ENCODE results near the gene H6PD.

H6PD gene

GRCh38 chr1:9260059-9260766 is 25.6 kb downstream of the H6PD start:
- DNase-seq = no peak

GRCh38 chr1:9261496-9261895 is 26.9 kb downstream of the H6PD start:
- DNase-seq = no peak

GRCh38 chr1:9262096-9262986 is 27.8 kb downstream of the H6PD start:
- DNase-seq = no peak

- no peak for DNase-seq
These were observed 28.8 kb downstream of the H6PD start for GRCh38 chr1:9263276-9263855.

GRCh38 chr1:9263984-9264872 is 29.7 kb downstream of the H6PD start:
- no peak for DNase-seq

GRCh38 chr1:9265037-9265436 is 30.5 kb downstream of the H6PD start:
- DNase-seq = no peak

- no peak for DNase-seq
These were observed 31.4 kb downstream of the H6PD start for GRCh38 chr1:9265968-9266367.

GRCh38 chr1:9267352-9267686 is 32.7 kb downstream of the H6PD start:
- DNase-seq = no peak

- DNase-seq = no peak
These were observed 33.4 kb downstream of the H6PD start for GRCh38 chr1:9267827-9268581.

GRCh38 chr1:9269078-9269501 is 34.5 kb downstream of the H6PD start:
- no peak for DNase-seq

- no peak for DNase-seq
These were observed 35.1 kb downstream of the H6PD start for GRCh38 chr1:9269721-9270120.

GRCh38 chr1:9270290-9270883 is 35.8 kb downstream of the H6PD start:
- no peak for DNase-seq

GRCh38 chr1:9271283-9271682 is 36.7 kb downstream of the H6PD start:
- DNase-seq = no peak

- DNase-seq = no peak
These were observed 37.5 kb downstream of the H6PD start for GRCh38 chr1:9271861-9272595.

GRCh38 chr1:9273177-9273576 is 38.6 kb downstream of the H6PD start:
- no peak for DNase-seq

- no peak for DNase-seq
These were observed 40.6 kb downstream of the H6PD start for GRCh38 chr1:9275161-9275560.

GRCh38 chr1:9275567-9276034 is 41.0 kb downstream of the H6PD start:
- DNase-seq = peak; percentile 81

GRCh38 chr1:9278116-9278515 is 43.5 kb downstream of the H6PD start:
- no peak for DNase-seq

- DNase-seq = no peak
These were observed 44.1 kb downstream of the H6PD start for GRCh38 chr1:9278585-9279153.

GRCh38 chr1:9279172-9279840 is 44.7 kb downstream of the H6PD start:
- DNase-seq = no peak

Measured in NK-92 treated with Interleukin-12 subunit alpha and Interleukin-12 subunit beta, amount 100 ng/mL, for 24 hours (cell line).